ENCODE results near the gene PCMT1. TPM values are rescaled to one million over a fixed set of nuclear protein-coding genes. Genes with fewer than 3 reads are reported as not detected.
A peak's percentile ranks its signal among the peaks of the same experiment; 100 is the strongest.
"Not testable (repeated sequence)": the region's sequence is repeated elsewhere in the genome, so short reads cannot be mapped to it uniquely, and the experiment has no call there.

PCMT1 gene
- polyA plus RNA-seq, 10 donors: 62.6 to 85.9 (median 73.1) TPM

DNA sequence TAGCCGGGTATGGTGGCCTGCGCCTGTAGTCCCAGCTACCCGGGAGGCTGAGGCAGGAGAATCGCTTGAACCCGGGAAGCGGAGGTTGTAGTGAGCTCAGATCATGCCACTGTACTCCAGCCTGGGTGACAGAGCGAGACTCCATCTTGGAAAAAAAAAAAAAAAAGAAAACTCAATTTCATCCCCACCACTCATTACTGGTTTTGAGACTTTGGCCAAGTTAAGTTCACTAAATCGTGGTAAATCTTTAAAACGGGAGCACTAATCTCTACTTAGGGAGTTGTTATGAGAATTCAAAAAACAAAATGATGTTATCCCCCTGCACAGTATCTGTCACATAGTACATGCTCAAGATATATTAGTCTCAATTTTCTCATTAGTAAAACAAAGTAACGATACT, 4.3 kb upstream of the PCMT1 start:
- DNase-seq: not testable (repeated sequence)

DNA sequence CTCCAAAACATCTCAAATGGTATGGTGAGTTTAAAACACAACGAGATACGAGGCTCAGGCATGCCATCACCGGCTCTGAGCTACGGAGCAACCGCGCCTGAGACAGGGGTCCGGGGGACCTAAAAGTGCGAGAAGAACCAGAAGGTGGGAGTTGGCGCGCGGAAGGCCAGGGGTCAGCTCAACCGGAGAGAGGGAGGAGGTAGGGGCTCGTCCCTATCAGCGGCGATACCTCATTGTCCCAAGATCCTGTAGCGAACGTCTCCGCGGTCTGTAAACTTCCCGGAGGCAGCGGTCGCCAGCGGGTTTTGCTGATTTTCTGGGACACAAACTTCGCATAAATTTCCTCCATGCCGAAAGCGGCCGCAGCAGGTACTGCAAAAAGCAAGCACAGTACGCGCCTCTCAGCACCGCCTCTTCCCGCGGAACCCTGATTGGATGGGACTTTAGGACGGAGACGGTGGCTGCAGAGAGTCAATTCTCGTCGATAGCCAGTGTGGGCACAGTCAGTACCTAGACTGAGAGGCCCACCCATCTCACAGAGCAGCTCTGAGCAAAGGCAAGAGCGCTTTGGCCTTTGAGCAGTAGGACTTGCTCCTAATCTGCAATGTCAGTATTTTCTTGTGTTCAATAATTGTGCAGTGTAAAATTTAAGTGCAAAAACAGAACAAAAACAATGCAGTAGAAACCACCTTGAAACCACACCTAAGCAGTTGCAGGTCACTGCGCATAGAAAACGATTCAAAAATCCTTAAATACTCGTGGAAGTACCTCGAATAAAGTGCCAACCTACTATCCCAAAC, 3.2 kb upstream of the PCMT1 start, which contains the start of gene NUP43:
Gene NUP43, minus strand, starts transcription at position 383 of the 800 bp plus-strand sequence. Its CDS starts 34 bp downstream, at position 349.
- DNase-seq: peak; percentile 95 to 97 (median 95)

DNA sequence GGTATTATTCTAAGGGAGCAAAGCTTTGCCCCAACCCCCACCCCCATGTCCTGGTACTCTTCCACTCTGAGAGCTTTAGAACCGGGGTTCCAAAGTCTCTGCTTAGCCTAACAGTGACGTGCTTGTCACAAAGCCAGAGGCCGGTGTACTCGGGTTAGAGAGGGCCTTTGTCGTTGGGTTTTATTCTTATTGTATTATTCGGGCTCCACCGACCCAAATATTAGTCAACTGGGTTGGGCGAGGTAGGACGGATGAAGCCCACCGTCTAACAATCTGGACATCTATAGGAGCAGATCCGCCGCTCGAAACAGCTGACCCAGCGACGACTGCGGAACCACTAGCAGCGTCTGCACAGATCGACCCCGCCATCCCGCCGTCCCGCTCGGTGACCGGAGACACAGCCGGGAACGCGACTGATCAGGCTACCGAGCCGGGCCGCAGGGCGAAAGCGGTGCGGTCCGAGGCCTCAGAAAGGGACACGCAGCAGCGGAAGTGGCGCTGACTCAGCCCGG, 403 bp upstream of the PCMT1 start:
- not testable (repeated sequence) for DNase-seq

DNA sequence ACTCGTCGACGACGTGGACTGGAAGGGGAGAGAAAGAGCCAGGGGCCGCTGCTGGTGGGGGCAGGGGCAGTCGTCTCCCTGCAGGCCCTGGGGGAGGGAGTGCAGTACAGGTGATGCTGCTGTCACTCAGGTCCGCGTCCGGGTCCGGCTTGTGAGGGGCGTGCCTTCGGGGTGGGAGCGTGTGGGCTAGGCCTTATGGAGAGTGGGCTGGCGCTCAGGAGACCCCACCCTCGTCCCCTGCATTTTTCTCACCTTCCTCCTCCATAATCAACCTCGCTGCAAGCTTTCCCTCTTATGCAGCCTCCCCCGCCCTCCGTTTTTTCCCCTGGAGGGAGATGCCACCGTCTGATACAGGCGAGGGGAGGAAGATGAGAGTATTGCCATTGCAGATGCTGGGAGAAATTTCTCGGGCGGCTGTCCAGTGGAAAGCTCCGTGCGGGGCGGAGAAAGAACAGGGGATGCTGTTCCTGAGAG, 632 bp downstream of the PCMT1 start:
- peak; percentile 25 to 76 (median 47) for DNase-seq

DNA sequence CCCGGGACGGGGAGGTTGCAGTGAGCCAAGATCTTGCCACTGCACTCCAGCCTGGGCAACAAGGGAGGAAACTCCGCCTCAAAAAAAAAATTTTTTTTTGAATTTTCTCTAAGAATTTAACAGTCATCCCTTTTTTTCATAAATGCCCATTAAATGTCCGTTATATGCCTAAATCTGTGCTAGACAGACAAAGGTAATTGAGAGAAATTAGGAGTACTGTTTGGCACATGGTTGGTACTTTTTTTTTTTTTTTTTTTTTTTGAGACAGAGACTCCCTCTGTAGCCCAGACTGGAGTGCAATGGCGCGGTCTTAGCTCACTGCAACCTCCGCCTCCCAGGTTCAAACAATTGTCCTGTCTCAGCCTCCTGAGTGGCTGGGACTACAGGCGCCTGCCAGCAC, 1.7 kb downstream of the PCMT1 start:
- no peak for DNase-seq

DNA sequence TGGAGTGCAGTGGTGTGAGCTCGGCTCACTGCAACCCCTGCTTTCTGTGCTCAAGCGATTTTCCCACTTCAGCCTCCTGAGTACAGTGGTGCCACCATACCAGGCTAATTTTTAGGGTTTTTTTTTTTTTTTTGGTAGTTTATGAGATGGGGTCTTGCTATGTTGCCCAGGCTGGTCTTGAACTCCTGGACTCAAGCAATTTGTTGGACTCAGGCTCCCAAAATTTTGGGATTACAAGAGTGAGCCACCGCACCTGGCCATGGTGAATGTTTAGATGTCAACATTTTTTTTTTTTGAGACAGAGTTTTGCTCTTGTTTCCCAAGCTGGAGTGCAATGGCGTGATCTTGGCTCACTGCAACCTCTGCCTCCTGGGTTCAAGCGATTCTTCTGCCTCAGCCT, 2.4 kb downstream of the PCMT1 start:
- DNase-seq: not testable (repeated sequence)

DNA sequence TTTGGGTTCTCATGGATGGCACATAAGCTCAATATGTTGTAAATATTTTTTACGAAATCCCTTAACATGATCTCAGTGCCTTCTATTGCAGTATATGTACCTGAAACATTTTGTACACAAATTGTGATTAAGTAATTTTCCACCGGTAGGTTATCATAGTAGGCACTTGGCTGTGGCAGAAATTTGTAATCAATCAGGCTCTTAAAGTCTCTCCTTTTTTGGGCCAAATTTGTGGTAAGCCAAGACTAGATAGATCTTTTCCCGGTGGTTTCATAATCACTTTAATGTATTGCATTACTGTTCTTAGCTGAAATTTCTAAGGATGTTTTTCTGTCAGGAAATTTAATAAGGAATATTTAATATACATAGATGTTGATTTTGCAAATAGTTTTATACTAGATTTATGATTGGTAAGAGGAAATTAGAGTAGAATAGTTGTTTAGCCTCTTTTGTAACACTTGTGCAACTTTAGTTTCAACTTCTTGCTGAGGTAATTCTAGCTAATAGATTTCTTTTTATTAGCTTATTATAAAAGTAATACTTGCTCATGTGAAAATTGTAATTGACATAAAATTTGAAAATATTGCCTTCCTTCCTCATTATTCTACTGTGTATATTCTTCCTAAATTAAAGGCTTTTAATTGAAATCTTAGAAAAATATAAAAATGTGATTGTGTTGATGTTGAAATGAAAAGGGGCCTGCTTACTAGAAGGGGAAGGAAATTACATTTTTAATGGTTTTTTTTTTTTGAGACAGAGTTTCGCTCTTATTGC, 3.2 kb downstream of the PCMT1 start:
- no peak for DNase-seq

DNA sequence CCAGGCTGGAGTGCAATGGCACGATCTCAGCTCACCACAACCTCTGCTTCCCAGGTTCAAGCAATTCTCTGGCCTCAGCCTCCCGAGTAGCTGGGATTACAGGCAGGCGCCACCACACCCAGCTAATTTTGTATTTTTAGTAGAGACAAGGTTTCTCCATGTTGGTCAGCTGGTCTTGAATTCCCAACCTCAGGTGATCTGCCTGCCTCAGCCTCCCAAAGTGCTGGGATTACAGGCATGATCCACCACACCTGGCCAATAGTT, 3.8 kb downstream of the PCMT1 start:
- DNase-seq: not testable (repeated sequence)

DNA sequence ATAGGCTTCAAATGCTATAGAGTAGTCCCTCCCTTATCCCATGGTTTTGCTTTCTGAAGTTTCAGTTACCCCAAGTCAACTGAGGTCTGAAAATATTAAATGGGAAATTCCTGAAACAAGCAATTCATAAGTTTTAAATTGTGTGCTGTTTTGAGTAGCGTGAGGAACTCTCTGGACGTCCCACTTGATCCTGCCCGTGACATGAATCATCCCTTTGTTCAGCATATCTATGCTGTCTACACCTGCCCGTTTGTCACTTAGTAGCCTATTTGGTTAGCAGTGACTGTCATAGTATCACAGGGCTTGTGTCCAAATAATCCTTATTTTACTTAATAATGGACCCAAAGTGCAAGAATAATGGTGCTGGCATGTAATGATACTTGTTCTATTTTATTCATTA, 5.0 kb downstream of the PCMT1 start:
- DNase-seq: no peak

DNA sequence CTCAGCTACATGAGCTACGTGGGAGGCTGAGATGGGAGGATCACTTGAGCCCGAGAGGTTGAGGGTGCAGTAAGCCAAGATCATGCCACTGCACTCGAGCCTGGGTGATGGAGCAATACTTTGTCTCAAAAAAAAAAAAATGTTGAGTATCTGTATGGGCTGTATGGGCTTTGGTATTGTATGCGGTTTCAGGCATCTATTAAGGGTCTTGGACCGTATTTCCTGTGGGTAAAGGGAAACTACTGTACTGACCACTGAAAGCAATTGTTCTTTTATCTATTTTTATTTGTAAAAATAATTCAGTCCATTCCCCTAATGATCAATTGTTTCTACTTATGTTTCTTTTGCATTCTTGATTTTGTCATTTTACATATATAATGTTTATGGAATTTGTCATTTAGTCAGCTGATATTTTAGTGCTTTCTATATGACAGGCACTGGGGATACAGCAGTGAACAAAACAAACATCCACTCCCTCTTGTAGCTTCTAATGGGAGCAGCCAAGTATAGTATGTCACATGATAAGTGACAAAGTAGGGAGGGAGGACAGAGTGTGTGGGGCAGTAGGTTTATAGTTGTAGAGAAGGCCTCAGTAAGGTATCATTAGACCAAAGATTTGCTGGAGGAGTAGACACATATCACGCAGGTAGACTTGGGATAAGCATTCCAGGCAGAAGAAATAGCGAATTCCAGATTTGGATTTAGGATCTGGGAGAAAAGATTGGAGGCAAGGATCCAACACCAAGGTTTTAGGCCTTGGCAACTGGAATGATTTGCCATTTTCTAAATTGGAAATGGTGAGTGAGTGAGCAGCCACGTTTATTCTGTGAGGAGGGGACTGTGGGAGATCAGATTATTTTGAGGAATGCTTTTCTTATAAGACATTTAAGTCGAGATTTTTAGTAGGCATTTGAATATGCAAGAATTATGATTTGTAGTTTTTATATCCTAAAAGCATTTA, 6.0 kb downstream of the PCMT1 start:
- DNase-seq: no peak

DNA sequence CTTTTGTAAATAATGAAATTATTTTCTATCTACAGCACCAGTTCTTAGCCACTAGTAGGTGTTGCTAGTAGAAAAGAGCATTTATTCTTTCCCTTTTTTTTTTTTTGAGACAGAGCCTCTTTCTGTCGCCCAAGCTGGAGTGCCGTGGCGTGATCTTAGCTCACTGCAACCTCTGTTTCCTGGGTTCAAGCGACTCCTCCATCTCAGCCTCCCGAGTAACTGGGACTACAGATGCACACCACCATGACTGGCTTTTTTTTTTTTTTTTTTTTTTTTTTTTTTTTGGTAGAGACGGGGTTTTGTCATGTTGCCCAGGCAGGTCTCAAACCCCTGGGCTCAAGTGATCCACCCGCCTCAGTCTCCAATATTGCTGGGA, 6.7 kb downstream of the PCMT1 start:
- no peak for DNase-seq

DNA sequence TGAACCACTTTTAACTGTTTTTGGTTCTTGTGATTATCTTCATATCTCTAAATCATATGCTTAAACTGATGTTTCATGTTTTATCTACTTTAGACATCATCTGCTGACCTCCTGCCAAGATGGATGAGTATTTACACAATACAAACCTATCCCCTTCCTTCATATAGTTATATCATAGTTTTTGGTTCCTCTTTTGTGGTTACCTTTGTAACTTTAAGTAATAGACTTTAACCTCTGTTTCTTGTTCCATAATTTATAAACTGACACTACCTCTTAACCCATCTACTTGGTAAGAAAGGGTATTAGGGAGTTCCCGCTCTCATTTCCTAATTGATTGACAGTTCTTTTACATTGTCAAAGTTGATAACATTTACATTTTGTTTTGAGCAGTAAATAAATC, 11.9 kb downstream of the PCMT1 start:
- DNase-seq: no peak

DNA sequence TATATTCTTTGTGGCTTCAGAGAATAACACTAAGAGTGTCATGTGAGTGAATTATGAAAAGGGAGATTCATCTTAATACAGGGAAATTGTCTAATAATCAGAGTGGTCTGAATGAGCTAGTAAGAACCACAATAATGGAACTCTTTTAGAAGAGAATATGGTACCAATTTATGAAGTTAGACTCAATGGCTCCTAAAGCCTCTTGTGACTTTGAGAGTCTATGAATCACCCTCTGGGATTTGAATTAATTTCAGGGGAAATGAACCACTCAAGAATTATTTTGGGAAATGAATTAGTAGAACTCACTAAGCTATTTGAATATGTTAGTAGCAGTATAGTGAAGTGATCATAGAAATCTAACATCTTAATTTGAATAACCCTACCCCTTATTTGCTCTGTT, 14.3 kb downstream of the PCMT1 start:
- peak in 1 of 3 donors; percentile 11 for DNase-seq

DNA sequence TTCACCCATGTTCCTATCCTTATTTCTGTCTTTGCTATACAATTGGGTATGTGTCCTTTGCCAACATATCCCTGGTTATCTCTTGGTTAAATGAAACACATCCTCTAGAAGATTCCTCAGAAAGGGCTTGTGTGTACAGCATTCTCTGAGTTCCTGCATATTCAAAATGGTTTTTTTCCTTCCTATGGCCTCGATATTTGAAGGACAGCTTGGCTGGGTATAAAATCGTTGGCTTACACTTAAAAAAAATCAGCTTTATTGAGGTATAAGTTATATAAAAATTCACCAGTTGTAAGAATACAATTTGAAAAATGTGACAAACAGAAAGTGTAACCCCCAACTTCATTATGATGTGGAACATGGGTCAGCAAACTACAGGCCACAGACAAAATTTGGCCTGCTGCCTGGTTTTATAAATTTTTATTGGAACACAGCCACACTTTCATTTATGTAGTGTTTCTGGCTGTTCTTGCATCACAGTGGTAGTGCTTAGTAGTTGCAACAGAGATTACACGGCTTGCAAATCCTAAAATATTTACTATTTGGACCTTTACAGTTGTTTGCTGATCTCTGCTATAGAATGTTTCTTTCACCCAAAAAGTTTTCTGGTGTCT, 16.7 kb downstream of the PCMT1 start:
- peak in 2 of 3 donors; percentile 9 to 12 for DNase-seq

DNA sequence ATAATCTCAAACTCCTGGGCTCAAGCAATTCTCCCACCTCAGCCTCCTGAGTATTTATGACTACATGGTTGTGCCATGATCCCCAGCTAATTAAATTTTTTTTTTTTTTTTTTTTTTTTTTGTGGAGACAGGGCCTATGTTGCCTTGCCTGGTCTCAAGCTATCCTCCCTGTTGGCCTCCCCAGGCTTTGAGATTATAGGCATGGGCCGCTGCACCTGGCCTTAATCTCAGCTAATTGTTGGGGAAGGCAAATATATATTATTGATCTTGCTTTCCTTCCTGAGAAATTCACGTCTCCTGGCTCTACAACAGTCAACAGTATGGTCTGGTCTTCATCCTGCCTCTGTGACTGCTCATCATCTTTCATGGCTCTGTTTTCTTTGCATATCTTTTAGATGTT, 20.1 kb downstream of the PCMT1 start:
- no peak for DNase-seq

DNA sequence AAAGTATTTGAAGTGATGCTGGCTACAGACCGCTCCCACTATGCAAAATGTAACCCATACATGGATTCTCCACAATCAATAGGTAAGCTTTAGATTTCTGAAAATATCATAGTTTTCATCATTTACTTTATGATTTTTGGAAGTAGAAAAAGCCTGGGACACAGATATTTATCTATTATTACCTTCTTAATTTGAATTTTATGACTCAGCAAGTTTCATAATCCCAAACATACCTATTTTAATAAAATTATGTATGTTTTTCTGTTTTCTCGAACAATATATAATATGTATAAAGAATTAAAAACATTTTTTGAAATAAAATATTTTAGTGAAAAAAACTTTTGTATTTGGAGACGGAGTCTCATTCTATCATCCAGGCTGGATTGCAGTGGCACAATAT, 21.6 kb downstream of the PCMT1 start:
- DNase-seq: no peak

DNA sequence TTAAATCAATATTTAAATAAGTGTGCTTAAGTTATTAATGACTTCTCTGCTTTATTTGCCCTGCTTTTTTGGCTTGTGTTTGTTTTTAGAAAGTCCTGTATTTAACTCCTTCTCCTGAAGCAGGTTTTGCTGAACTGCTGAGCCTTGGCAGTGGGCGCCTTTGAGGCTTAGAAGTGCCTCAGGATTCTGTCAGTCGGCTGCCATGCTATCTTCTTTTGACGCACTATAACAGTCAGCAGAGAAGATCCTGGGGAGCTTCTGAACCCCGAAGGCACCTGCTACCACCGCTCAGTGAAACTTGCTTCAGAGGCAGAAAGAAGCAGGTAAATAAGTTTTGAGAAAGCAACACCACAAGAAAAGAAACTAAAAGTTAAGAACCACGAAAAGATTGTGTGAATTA, 22.4 kb downstream of the PCMT1 start:
- DNase-seq: no peak

DNA sequence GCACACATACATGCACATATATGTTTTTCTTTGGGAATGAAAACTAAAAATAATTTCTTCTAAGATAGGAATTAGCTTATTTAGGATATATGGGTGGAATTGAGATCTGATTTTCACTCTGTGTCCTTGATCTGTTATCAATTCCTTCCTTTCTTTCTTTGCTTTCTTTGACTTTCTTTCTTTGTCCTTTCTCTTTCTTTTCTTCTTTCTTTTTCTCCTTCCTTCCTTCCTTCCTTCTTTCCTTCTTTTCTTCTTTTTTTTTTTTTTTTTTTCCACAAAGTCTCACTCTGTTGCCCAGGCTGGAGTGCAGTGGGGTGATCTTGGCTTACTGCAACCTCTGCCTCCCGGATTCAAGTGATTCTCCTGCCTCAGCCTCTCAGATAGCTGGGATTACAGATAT, 28.1 kb downstream of the PCMT1 start:
- no peak for DNase-seq

DNA sequence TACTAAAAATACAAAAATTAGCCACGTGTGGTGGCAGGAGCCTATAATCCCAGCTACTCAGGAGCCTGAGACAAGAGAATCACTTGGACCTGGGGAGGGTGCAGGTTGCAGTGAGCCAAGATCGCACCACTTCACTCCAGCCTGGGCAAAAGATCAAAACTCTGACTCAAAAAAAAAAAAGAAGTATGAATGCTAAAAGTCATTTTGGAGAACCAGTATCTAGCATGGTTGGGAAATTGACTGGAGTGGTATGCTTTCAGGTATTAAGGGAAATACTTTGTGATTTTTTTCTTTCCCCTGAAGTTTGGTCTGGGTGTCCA, 30.1 kb downstream of the PCMT1 start:
- no peak for DNase-seq

DNA sequence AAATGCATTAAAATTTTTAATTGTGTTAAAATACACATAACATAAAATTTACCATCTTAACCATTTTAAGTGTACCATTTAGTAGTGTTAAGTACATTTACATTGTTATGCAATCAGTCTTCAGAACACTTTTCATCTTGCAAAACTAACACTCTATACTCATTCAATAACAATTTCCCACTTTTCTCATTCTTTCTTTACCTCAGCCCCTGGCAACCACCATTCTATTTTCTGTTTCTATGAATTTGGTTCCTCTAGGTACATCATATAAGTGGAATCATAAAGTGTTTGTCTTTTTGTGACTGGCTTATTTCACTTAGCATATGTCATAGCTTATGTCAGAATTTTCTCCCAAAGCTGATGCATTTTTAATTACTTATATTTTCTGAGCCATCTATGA, 32.2 kb downstream of the PCMT1 start:
- no peak for DNase-seq

DNA sequence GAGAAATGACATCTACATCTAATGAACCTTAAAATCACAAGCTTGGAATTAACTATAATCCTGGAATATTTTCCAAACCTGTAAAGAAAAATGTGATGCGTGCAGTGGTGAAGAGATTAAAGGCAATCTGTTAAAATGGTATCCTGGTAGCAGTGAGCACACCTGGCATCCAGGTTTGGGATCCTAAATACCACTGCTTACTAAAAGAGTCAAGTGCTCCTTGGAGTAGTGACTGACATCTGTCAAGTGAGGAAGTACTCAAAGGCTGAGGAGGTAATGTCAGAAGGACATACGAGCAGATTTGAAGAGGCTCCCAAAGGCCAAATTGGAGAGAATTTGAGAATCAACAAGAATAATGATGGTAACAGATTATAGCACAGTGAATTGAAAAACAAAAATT, 32.8 kb downstream of the PCMT1 start:
- DNase-seq: no peak

DNA sequence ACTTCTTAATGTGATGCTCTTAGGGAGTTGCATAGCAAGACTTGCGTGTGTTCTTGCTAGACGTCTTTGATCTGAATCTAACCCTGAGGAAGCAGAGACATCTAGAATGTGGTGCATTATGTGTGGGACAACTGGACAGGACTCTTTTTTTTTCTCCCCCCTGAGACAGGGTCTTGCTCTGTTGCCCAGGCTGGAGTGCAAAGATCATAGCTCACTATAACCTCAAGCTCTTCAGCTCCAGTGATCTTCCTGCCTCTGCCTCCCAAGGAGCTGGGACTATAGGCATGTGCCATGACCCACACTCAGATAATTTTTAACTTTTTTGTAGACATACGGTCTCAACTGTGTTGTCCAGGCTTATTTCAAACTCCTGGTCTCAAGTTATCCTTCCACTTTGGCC, 34.0 kb downstream of the PCMT1 start:
- DNase-seq: no peak

Data from muscle of back (tissue), 11 donors.